ENCODE data around the gene FBXW8.

DNA sequence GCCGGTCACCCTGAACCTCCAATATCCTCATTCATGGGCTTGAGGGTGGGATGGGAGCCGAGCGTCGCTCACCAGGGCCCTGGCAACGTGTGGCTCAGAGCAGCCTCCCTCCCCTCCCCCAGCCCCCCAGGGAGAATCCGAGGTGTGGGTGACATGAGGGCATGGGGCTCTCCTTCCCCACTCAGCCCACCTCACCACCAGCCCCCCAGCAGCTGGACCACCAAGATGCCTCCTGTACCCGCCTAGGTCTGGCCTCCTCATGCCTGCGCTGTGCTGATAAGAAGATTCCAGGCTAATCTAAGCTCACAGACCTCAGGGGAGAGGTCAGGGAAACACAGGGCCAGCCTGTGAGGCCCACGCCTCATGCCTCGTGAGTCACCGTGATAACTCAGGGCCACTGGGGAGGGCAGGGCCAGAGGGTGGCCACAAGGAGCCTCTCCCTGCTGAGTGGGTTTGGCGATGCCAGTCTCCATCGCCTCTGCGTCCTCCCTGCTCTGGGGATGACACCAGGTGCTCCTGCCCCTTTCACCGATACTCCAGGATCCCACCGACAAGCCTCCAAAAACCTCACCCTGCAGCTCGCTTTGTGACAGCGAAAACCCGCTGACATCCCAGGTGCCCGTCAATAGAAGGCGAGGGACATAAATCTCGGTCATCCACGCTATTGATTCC is 131.6 kb downstream of the FBXW8 start:
- TF ChIP-seq, protein P1, sequence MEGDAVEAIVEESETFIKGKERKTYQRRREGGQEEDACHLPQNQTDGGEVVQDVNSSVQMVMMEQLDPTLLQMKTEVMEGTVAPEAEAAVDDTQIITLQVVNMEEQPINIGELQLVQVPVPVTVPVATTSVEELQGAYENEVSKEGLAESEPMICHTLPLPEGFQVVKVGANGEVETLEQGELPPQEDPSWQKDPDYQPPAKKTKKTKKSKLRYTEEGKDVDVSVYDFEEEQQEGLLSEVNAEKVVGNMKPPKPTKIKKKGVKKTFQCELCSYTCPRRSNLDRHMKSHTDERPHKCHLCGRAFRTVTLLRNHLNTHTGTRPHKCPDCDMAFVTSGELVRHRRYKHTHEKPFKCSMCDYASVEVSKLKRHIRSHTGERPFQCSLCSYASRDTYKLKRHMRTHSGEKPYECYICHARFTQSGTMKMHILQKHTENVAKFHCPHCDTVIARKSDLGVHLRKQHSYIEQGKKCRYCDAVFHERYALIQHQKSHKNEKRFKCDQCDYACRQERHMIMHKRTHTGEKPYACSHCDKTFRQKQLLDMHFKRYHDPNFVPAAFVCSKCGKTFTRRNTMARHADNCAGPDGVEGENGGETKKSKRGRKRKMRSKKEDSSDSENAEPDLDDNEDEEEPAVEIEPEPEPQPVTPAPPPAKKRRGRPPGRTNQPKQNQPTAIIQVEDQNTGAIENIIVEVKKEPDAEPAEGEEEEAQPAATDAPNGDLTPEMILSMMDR (conservative IDR thresholded peaks at IDR 0.05; ENCODE audit: low read depth, low read length), result no peak
- TF ChIP-seq EZH2phosphoT487 (IDR thresholded peaks at IDR 0.05; ENCODE audit: borderline replicate concordance, low read length), result no peak
